ENCODE data around the gene CACNA2D2. TPM values are rescaled to one million over a fixed set of nuclear protein-coding genes. Genes with fewer than 3 reads are reported as not detected.

Gene CACNA2D2
- polyA plus RNA-seq, 1 of the 3 experiments (the other 2 are of a cell fraction): 1.1 TPM

DNA sequence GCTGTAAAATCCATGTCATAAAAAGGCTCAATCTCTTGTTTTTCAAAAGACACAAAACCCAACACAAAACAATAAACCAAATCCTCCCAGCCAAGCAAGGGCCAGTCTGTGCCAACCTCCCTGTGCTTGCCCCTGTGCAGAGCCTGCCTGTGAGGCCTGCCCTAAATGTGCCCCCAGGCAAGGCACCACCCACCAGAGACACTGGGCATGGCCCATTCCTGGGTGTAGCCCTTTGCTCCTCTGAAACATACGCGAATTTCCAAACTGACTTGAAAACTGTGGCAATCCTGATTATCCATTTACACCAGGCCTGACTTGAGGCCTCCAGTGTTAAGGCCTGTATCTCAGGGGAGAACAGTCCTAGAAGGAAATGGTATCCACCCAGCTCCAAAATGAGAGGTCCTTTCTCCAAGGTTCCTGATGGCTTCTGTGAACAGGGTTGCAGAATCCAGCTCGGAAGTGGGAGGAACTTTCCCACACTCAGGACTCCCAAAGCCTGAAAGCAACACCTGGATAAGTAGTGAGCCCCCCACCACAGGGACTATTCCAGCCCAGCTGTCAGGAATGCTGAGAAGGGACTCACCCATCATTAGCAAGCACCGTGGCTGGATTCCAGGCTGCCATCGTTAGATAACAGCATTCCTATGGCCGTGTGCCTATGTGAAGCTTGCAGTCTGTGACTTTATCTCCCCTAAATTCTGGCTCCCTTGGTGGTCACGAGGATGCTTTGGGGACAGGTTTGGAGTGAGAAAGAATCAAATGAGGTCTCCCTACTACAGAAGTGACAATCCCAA lies 61.8 kb downstream of the CACNA2D2 start:
- Histone ChIP-seq H3F3A (replicated peaks; ENCODE audit: insufficient read depth) (no peaks in the 10 kb centered on the region), H3K4me1 (ENCODE audit: control insufficient read depth in 1 of 2, insufficient read depth in 2 of 2, low read depth in 1 of 2, low read length in 1 of 2) (peaks cover 0 to 78% of the 10 kb centered on the region in 2 experiments; a peak in 1 of 4 replicates), H3K36me3 (replicated peaks in 1 of 2; ENCODE audit: control insufficient read depth in 1 of 2, insufficient read depth in 2 of 2, low read length in 1 of 2) (no peaks in the 10 kb centered on the region), H3K9me3 (no peaks in the 10 kb centered on the region), H2AFZ (ENCODE audit: low read depth) (no peak overlapping the region), H3K9ac (no peak overlapping the region), H3K79me2 (ENCODE audit: insufficient read depth) (no peaks in the 10 kb centered on the region), H3K27ac (ENCODE audit: low read depth in 2 of 2, low read length in 1 of 2) (peak overlapping the region in 1 of 2 experiments; percentile 12; a peak in 1 of 4 replicates), H3K4me2 (no peak overlapping the region), H4K20me1 (ENCODE audit: insufficient read depth) (no peaks in the 10 kb centered on the region), H3K27me3 (ENCODE audit: insufficient read depth) (no peaks in the 10 kb centered on the region), H3K4me3 (ENCODE audit: low read depth in 2 of 2, low read length in 1 of 2) (no peak overlapping the region), H3K9me2 (no peaks in the 10 kb centered on the region)
- TF ChIP-seq RCOR1 (IDR thresholded peaks at IDR 0.05; ENCODE audit: low read length): no peak
- TF ChIP-seq JUND (IDR thresholded peaks at IDR 0.05): no peak
- TF ChIP-seq EP300 (IDR thresholded peaks at IDR 0.05; ENCODE audit: borderline replicate concordance in 1 of 2, low read depth in 1 of 2, low read length in 1 of 2): no peak
- TF ChIP-seq MEF2A (IDR thresholded peaks at IDR 0.05; ENCODE audit: borderline replicate concordance, low read depth): no peak
- TF ChIP-seq TEAD4 (IDR thresholded peaks at IDR 0.05; ENCODE audit: borderline replicate concordance, insufficient read depth): no peak
- TF ChIP-seq, protein P1, sequence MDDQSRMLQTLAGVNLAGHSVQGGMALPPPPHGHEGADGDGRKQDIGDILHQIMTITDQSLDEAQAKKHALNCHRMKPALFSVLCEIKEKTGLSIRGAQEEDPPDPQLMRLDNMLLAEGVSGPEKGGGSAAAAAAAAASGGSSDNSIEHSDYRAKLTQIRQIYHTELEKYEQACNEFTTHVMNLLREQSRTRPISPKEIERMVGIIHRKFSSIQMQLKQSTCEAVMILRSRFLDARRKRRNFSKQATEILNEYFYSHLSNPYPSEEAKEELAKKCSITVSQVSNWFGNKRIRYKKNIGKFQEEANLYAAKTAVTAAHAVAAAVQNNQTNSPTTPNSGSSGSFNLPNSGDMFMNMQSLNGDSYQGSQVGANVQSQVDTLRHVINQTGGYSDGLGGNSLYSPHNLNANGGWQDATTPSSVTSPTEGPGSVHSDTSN (IDR thresholded peaks at IDR 0.05): no peak
- no peak for TF ChIP-seq RXRA (IDR thresholded peaks at IDR 0.05; ENCODE audit: borderline replicate concordance, low read depth)
- no peak for TF ChIP-seq FOXM1 (IDR thresholded peaks at IDR 0.05; ENCODE audit: low read depth)
- TF ChIP-seq ELF1 (IDR thresholded peaks at IDR 0.05): no peak
- no peak for TF ChIP-seq NFIC (IDR thresholded peaks at IDR 0.05; ENCODE audit: borderline replicate concordance)
- TF ChIP-seq, protein P2, sequence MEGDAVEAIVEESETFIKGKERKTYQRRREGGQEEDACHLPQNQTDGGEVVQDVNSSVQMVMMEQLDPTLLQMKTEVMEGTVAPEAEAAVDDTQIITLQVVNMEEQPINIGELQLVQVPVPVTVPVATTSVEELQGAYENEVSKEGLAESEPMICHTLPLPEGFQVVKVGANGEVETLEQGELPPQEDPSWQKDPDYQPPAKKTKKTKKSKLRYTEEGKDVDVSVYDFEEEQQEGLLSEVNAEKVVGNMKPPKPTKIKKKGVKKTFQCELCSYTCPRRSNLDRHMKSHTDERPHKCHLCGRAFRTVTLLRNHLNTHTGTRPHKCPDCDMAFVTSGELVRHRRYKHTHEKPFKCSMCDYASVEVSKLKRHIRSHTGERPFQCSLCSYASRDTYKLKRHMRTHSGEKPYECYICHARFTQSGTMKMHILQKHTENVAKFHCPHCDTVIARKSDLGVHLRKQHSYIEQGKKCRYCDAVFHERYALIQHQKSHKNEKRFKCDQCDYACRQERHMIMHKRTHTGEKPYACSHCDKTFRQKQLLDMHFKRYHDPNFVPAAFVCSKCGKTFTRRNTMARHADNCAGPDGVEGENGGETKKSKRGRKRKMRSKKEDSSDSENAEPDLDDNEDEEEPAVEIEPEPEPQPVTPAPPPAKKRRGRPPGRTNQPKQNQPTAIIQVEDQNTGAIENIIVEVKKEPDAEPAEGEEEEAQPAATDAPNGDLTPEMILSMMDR (IDR thresholded peaks at IDR 0.05): no peak
- TF ChIP-seq SIN3A (IDR thresholded peaks at IDR 0.05; ENCODE audit: borderline replicate concordance, low read depth, low read length): no peak
- DNase-seq: no peak
- 50% methylated on average over 6 of the region's 7 CpGs for WGBS (ENCODE audit: low lambda C conversion rate)
- CTCF ChIA-PET: interaction anchor here (0.6 to 23.2 kb wide), 3 partner anchors 53 to 173 kb away, joined by 4 to 499 read pairs (median 4); no protein-coding TSS in a partner anchor
- POLR2A ChIA-PET: no interaction called here

DNA sequence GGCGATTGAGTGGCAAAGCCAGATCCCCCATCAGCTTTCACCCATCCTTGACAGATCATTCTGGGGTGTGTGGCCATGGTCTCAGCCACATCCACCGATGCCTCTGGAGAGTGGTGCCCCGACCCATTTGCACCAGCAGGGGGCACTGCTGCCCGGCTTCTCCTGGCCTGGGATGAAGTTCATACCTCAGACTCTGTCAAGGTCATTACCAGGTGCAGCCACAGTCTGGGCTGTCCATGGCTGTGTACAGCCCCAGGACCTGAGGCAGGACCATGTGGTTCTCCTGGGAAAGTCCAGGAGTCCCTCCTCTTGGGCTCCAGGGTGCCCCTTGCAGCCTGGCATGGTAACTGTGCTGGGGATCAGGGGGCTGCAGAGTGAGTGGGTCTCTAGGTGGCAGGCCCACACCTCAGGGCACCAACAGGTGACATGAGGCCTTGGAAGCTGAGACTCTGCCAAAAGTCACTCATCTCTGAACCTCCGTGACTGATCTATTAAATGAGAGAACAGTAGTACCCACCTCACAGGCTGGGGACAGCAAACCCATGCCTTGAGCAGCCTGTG lies 67.2 kb downstream of the CACNA2D2 start:
- DNase-seq: peak; percentile 85
- H3F3A ChIP-seq (replicated peaks; ENCODE audit: insufficient read depth): no peaks in the 10 kb centered on the region
- ChIA-PET CTCF (interaction anchor here (0.6 to 23.2 kb wide), 49 partner anchors 8 to 179 kb away, joined by 3 to 499 read pairs (median 4); no protein-coding TSS in a partner anchor), POLR2A (interaction anchor here (0.9 to 1.8 kb wide), 2 partner anchors 86 to 99 kb away, joined by 3 to 4 read pairs; partner anchors contain the start of genes CYB561D2 and NPRL2)
- no peak overlapping the region for H3K4me2 ChIP-seq
- H3K9me2 ChIP-seq: no peaks in the 10 kb centered on the region
- no peaks in the 10 kb centered on the region for H3K79me2 ChIP-seq (ENCODE audit: insufficient read depth)
- H3K4me3 ChIP-seq (ENCODE audit: low read depth in 2 of 2, low read length in 1 of 2): peak overlapping the region in 1 of 2 experiments; percentile 33; a peak in 1 of 4 replicates
- H3K9ac ChIP-seq: no peak overlapping the region
- H4K20me1 ChIP-seq (ENCODE audit: insufficient read depth): no peaks in the 10 kb centered on the region
- H3K4me1 ChIP-seq (ENCODE audit: control insufficient read depth in 1 of 2, insufficient read depth in 2 of 2, low read depth in 1 of 2, low read length in 1 of 2): peaks cover 0 to 97% of the 10 kb centered on the region in 2 experiments; a peak in 2 of 4 replicates
- no peaks in the 10 kb centered on the region for H3K9me3 ChIP-seq
- no peaks in the 10 kb centered on the region for H3K36me3 ChIP-seq (replicated peaks in 1 of 2; ENCODE audit: control insufficient read depth in 1 of 2, insufficient read depth in 2 of 2, low read length in 1 of 2)
- H2AFZ ChIP-seq (ENCODE audit: low read depth): no peak overlapping the region
- no peaks in the 10 kb centered on the region for H3K27me3 ChIP-seq (ENCODE audit: insufficient read depth)
- H3K27ac ChIP-seq (ENCODE audit: low read depth in 2 of 2, low read length in 1 of 2): peak overlapping the region in 1 of 2 experiments; percentile 100; a peak in 2 of 4 replicates
- WGBS (ENCODE audit: low lambda C conversion rate): 4% methylated on average over 4 of the region's 5 CpGs
- TF ChIP-seq EZH2phosphoT487 (IDR thresholded peaks at IDR 0.05; ENCODE audit: borderline replicate concordance, low read depth) (no peak), EP300 (IDR thresholded peaks at IDR 0.05; ENCODE audit: borderline replicate concordance in 1 of 2, low read depth in 1 of 2, low read length in 1 of 2) (no peak), GABPA (IDR thresholded peaks at IDR 0.05; ENCODE audit: low read depth) (no peak), NRF1 (IDR thresholded peaks at IDR 0.05; ENCODE audit: low read depth, low read length) (no peak), SMC3 (IDR thresholded peaks at IDR 0.05; ENCODE audit: low read depth, low read length) (peak; percentile 78; the same call in 1 of the 2 replicates), MXI1 (IDR thresholded peaks at IDR 0.05; ENCODE audit: low read depth, low read length) (no peak), TAF1 (IDR thresholded peaks at IDR 0.05; ENCODE audit: borderline replicate concordance, low read depth, low read length) (no peak), YY1 (IDR thresholded peaks at IDR 0.05; ENCODE audit: low read depth) (no peak), MEF2A (IDR thresholded peaks at IDR 0.05; ENCODE audit: borderline replicate concordance, low read depth) (no peak)
- TF ChIP-seq, protein P2 (IDR thresholded peaks at IDR 0.05): peak; percentile 84
- TF ChIP-seq, protein P3, sequence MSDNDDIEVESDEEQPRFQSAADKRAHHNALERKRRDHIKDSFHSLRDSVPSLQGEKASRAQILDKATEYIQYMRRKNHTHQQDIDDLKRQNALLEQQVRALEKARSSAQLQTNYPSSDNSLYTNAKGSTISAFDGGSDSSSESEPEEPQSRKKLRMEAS (IDR thresholded peaks at IDR 0.05; ENCODE audit: low read depth): no peak

Measured in SK-N-SH (cell line).